Ishikawa (cell line): ENCODE data around the gene JMJD1C.

ENCODE experiments used
- CREB1 ChIP-seq: IDR thresholded peaks from 2 replicates; pipeline ENCODE4 v1.6.1; 2012; ENCODE audit warnings: low read depth
- FOXM1 ChIP-seq: IDR thresholded peaks from 2 replicates; pipeline ENCODE4 v1.6.1; 2012; ENCODE audit warnings: low read depth, borderline replicate concordance
- NFIC ChIP-seq: IDR thresholded peaks from 2 replicates; pipeline ENCODE4 v1.6.1; 2012
- RAD21 ChIP-seq: IDR thresholded peaks from 2 replicates; pipeline ENCODE4 v1.6.1; 2012; ENCODE audit warnings: low read depth
- TAF1 ChIP-seq: IDR thresholded peaks from 2 replicates; pipeline ENCODE4 v1.6.1; 2012; ENCODE audit warnings: low read depth, mild to moderate bottlenecking
- TCF12 ChIP-seq: IDR thresholded peaks from 2 replicates; pipeline ENCODE4 v1.6.1; 2012; ENCODE audit warnings: low read depth
- TF ChIP-seq, protein P1 (sequence below): IDR thresholded peaks from 2 replicates; pipeline ENCODE4 v1.6.1; 2012

DNA sequence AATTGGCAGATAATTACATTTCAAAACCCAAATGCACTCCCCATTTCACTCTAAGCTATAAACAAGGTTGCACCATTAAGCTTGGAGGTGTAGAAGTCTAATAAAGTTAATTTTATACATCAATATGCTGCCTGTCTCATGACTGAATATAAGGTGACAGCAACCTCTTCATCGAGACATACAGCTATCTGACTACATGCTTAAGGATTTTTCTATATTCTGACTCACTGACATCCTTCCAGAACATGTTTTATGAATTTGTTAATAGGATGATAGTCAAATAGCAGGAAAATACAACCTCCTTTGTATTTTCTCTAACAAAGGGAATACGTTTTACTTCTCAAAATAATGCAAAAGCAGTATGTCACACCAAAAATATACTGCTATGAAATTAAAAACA is 256.1 kb downstream of the JMJD1C start:
- TF ChIP-seq CREB1 (no peak), TAF1 (no peak), TCF12 (no peak), FOXM1 (no peak), NFIC (no peak), RAD21 (no peak)
- TF ChIP-seq, protein P1, sequence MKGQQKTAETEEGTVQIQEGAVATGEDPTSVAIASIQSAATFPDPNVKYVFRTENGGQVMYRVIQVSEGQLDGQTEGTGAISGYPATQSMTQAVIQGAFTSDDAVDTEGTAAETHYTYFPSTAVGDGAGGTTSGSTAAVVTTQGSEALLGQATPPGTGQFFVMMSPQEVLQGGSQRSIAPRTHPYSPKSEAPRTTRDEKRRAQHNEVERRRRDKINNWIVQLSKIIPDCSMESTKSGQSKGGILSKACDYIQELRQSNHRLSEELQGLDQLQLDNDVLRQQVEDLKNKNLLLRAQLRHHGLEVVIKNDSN, result no peak
